A549 treated with ZK216348 at 1 μM for 4 hours (cell line): ENCODE results near the gene ZFP42. TPM values are rescaled to one million over a fixed set of nuclear protein-coding genes. Genes with fewer than 3 reads are reported as not detected.

Source experiments
- total RNA-seq: library from RNA; stranded (reverse); fragments of 200-300 nt; extraction: Qiagen RNA extraction; gene quantifications from 5 replicates; pipeline ENCODE4 v1.2.3, GENCODE V29; 2022; ENCODE audit warnings: low read depth

ZFP42 gene
- not detected in 5 replicates for total RNA-seq

DNA sequence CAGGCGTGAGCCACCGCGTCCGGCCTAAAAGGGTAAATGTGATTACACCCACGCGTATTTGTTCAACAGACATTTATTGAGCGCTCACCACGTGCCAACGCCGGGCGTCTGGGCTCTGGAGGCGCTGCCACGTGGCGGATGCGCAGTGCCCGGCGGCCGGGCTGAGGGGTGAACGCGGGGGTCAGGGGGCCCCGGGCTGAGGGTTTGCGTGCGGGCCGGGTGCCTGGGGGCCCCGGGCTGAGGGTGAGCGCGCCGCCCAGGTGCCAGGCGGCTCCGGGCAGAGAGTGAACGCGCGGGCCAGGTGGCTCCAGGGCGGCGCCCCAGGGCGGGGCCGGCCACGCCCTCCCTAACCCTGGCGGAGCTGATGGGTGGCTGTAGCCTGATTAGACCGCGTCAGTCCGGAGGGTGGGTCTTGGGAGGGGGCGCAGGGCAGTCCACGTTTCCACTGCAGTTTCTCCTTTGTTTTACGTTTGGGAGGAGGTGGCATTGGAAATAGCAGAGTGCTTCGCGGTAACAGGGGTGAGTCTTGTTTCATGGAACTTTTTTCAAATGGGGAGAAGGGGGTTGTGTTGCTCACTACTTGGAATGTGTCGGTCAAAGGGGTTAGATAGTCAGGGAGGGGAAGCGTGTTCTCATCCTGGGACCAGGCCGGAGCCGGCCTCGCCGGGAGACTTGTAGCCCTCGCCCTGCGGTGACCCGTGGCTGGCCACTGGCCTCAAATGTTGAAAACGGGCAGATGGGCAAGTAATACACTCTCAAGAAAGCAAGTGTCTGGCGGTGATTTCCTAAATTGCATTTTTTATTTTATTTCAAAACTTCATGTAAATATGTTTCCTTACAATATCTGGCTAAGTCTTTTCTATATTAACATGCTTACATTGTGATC, at the start of gene ZFP42:
Gene ZFP42, plus strand, starts transcription at position 450 of the 886 bp plus-strand sequence. CDS start 7,037 bp downstream, outside the sequence.

Other genes with a start within 250 kb of the ZFP42 start
- gene TRIML2, start 113.8 kb downstream of the ZFP42 start, total RNA-seq, result 45.0 to 76.9 TPM (median 54.9 TPM) in 5 replicates
- not detected in 5 replicates for gene TRIML1, start 143.7 kb downstream of the ZFP42 start, total RNA-seq